ENCODE results near the gene GALNT12. TPM values are rescaled to one million over a fixed set of nuclear protein-coding genes. Genes with fewer than 3 reads are reported as not detected.

Gene GALNT12
- total and polyA plus RNA-seq, 8 donors = 4.2 to 12.2 (median 9.6) TPM

DNA sequence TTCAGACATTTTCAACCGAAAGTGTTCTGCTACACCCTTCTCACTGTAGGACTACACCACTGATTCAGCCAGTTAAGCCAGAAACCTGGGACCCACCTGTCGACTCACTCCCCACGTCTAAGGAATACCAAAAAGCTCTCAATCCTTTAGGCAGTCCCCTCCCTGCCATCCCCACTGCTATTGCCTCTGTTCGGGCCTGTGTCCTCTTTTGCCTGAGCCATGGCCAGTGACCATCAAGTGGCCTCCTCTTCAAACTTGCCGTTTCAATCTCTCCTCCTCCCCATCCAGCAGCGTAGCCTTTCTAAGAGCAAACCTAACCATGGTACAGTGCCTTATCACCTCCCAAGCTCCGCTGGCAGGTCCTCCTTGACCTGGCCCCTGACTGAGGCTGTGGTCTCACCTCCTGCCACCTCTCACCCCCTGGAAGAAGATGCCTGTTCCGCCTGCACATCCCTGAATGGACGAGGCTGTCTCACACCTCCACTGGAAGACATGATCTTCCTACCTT, 64.1 kb downstream of the GALNT12 start:
- no peaks in the 10 kb centered on the region for H3K36me3 ChIP-seq
- ATAC-seq (no peak), DNase-seq (no peak), FAIRE-seq (no peak)
- no peaks in the 10 kb centered on the region for H3K27me3 ChIP-seq
- TF ChIP-seq, protein P1, sequence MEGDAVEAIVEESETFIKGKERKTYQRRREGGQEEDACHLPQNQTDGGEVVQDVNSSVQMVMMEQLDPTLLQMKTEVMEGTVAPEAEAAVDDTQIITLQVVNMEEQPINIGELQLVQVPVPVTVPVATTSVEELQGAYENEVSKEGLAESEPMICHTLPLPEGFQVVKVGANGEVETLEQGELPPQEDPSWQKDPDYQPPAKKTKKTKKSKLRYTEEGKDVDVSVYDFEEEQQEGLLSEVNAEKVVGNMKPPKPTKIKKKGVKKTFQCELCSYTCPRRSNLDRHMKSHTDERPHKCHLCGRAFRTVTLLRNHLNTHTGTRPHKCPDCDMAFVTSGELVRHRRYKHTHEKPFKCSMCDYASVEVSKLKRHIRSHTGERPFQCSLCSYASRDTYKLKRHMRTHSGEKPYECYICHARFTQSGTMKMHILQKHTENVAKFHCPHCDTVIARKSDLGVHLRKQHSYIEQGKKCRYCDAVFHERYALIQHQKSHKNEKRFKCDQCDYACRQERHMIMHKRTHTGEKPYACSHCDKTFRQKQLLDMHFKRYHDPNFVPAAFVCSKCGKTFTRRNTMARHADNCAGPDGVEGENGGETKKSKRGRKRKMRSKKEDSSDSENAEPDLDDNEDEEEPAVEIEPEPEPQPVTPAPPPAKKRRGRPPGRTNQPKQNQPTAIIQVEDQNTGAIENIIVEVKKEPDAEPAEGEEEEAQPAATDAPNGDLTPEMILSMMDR (IDR thresholded peaks at IDR 0.05) = no peak
- 74 to 89% methylated on average over 9 of the region's 9 CpGs for WGBS, 2 donors
- H3K4me1 ChIP-seq = peaks cover 3 to 20% (median 8%) of the 10 kb centered on the region in 3 donors
- no peaks in the 10 kb centered on the region for H3K9me3 ChIP-seq
- intact Hi-C loops (cut with DNase I) = no loop called here
- H3K27ac ChIP-seq = no peak overlapping the region
- no peak overlapping the region for H3K4me3 ChIP-seq

DNA sequence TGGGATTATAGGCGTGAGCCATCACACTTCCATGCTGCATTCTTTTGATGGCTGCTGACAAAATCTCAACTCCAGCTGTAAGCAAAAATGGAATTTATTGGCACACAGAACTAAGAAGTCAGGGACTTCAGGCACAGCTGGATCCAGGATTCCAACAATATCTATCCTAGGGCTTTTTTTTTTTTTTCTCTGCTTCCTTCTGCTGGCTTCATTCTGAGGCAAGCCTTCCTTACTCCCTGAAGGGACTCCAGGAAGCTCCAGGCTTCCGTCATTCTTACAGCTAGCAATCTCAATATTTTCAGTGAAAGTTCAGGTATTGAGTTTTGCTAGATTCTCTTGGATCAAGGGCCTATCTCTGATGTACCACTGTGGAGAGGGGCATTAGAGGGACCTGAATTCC, 66.1 kb downstream of the GALNT12 start:
- Histone ChIP-seq H3K4me1 (peaks cover 0 to 4% (median 0%) of the 10 kb centered on the region in 3 donors), H3K27ac (no peak overlapping the region), H3K4me3 (no peak overlapping the region), H3K27me3 (no peaks in the 10 kb centered on the region), H3K9me3 (no peaks in the 10 kb centered on the region), H3K36me3 (no peaks in the 10 kb centered on the region)
- DNase-seq = no peak
- no peak for ATAC-seq
- TF ChIP-seq, protein P1 (IDR thresholded peaks at IDR 0.05) = no peak
- FAIRE-seq = no peak
- intact Hi-C loops (cut with DNase I) = no loop called here
- 89 to 94% methylated on average over 2 of the region's 2 CpGs for WGBS, 2 donors

DNA sequence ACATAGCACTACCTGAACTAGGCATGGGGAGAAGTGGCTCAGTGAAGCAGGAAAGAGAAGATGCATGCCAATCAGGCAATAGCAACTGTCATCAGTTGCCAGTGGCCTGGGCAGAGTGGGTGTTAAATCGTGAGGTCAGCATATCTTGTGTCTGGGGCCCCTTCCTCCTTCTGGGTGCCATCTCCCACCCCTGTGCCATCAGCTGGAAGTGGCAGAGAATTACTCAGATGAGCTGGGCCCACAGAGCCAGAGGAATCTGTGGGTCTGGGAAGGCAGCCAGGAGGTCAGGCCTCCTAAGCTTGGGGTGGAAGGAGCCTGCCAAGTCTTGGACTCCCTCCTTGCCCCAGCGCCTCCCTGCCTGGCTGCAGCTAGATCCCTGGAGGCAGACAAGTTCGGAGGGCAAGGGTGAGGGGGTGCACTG, 66.5 kb downstream of the GALNT12 start:
- WGBS, 2 donors = 49 to 64% methylated on average over 3 of the region's 3 CpGs
- ATAC-seq = peak in 3 of 4 donors; percentile 72 to 86 (median 76)

DNA sequence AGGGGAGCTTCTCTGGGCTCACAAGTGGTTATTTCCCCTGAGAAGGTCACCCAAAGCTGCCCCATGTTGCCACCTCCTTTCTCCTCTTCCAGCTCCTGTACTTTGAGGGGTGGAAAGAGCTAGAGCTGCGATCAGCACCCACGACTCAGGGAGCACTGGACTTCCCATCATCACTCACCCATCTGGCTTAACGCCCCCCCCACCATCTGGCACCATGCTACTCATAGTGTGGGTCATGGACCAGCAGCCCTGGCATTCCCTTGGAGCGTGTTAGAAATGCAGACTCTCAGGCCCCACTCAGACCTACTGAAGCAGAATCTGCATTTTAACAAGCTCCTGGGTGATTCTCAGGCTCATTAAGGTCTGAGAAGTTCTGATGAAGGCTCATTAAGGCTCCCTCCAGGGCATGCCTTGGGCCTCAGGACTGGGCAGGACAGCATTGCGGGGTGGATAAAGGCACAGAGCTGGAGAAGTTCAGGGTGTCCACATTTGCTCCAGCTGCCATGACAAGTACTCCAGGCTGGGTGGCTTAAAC, 67.3 kb downstream of the GALNT12 start:
- H3K27ac ChIP-seq = no peak overlapping the region
- intact Hi-C loops (cut with DNase I) = no loop called here
- TF ChIP-seq, protein P1 (IDR thresholded peaks at IDR 0.05) = no peak
- H3K9me3 ChIP-seq = no peaks in the 10 kb centered on the region
- ATAC-seq (no peak), FAIRE-seq (no peak), DNase-seq (no peak)
- peaks cover 0 to 6% (median 0%) of the 10 kb centered on the region in 3 donors for H3K4me1 ChIP-seq
- no peaks in the 10 kb centered on the region for H3K36me3 ChIP-seq
- 85 to 88% methylated on average over 5 of the region's 5 CpGs for WGBS, 2 donors
- H3K4me3 ChIP-seq = no peak overlapping the region
- no peaks in the 10 kb centered on the region for H3K27me3 ChIP-seq

More for the DNA sequence above, 66.5 kb downstream of the GALNT12 start:
- TF ChIP-seq, protein P1 (IDR thresholded peaks at IDR 0.05) = no peak
- Histone ChIP-seq H3K27ac (no peak overlapping the region), H3K27me3 (no peaks in the 10 kb centered on the region), H3K36me3 (no peaks in the 10 kb centered on the region), H3K4me1 (peaks cover 0 to 4% (median 0%) of the 10 kb centered on the region in 3 donors), H3K9me3 (no peaks in the 10 kb centered on the region), H3K4me3 (no peak overlapping the region)
- FAIRE-seq (no peak), DNase-seq (peak in 4 of 6 donors; percentile 35 to 58 (median 52))
- intact Hi-C loops (cut with DNase I) = no loop called here

GRCh38 chr9:98875536-98875935, 68.1 kb downstream of the GALNT12 start:
- WGBS, 2 donors = 73 to 87% methylated on average over 5 of the region's 5 CpGs
- Histone ChIP-seq H3K4me3 (no peak overlapping the region), H3K9me3 (no peaks in the 10 kb centered on the region), H3K27me3 (no peaks in the 10 kb centered on the region), H3K27ac (no peak overlapping the region), H3K36me3 (no peaks in the 10 kb centered on the region), H3K4me1 (peaks cover 0 to 10% (median 0%) of the 10 kb centered on the region in 3 donors)
- ATAC-seq (no peak), FAIRE-seq (no peak), DNase-seq (no peak)
- TF ChIP-seq, protein P1 (IDR thresholded peaks at IDR 0.05) = no peak
- intact Hi-C loops (cut with DNase I) = no loop called here

Data from pancreas (tissue), 10 donors.